D721Med (cell line): Measurements from ENCODE around the gene NAXD.

Experiments
- DNase-seq: peaks from one replicate; pipeline ENCODE4 v3.0.0; 2011; ENCODE audit warnings: low spot score; ENCODE audit not compliant: insufficient read length
- FAIRE-seq: peaks from 2 replicates; lab custom pipeline; 2011; peaks lifted over from hg19 to GRCh38; lab: Jason Lieb, UNC
- CTCF ChIP-seq: IDR thresholded peaks from 2 replicates; pipeline ENCODE4 v1.5.1; 2012; ENCODE audit warnings: mild to moderate bottlenecking, control low read depth; ENCODE audit not compliant: insufficient read depth; ENCODE audit errors: missing control alignments

Gene NAXD

GRCh38 chr13:110635405-110636002 is 20.2 kb downstream of the NAXD start:
- FAIRE-seq (no peak), DNase-seq (no peak)
- no peak for TF ChIP-seq CTCF

GRCh38 chr13:110636053-110636475 is 20.7 kb downstream of the NAXD start:
- no peak for TF ChIP-seq CTCF
- FAIRE-seq, result no peak
- no peak for DNase-seq

- FAIRE-seq, result no peak
- no peak for DNase-seq
- TF ChIP-seq CTCF, result no peak
Observed at GRCh38 chr13:110636701-110637201, 21.4 kb downstream of the NAXD start.

GRCh38 chr13:110637275-110637674 is 21.9 kb downstream of the NAXD start:
- FAIRE-seq, result no peak
- no peak for DNase-seq
- no peak for TF ChIP-seq CTCF

GRCh38 chr13:110637747-110638146 is 22.4 kb downstream of the NAXD start:
- no peak for TF ChIP-seq CTCF
- DNase-seq (no peak), FAIRE-seq (no peak)

GRCh38 chr13:110638257-110638656 is 22.9 kb downstream of the NAXD start:
- FAIRE-seq (no peak), DNase-seq (no peak)
- TF ChIP-seq CTCF, result no peak
